ENCODE measurements around the gene MBD3L4. TPM values are rescaled to one million over a fixed set of nuclear protein-coding genes. Genes with fewer than 3 reads are reported as not detected.

MBD3L4 gene
- total and polyA plus RNA-seq, 2 of the 13 experiments (the other 11 are each of a cell fraction or from before 2014, with no cell fraction given) = not detected

- intact Hi-C loops (cut with micrococcal nuclease; ENCODE audit: unreplicated experiment) (no loop called here), in situ Hi-C loops (cut with HindIII; ENCODE audit: extremely low pct_ligation_motif_present, low pct_unique_long_range_greater_than_20kb) (no loop called here)
- DNase-seq (ENCODE audit: low spot score) (no peak), ATAC-seq (no peak), FAIRE-seq (no peak)
- no TSS peak for BruUV-seq (replicated peaks)
- Histone ChIP-seq H3K79me2 (ENCODE audit: insufficient read depth, low read length) (peaks cover 11% of the 10 kb centered on the region), H3K36me3 (replicated peaks in 1 of 2; ENCODE audit: control insufficient read depth in 1 of 2, insufficient read depth in 2 of 2, low read length in 2 of 2) (peaks cover 3 to 19% of the 10 kb centered on the region in 2 experiments; a peak in 4 of 5 replicates), H3K27me3 (ENCODE audit: control insufficient read depth in 1 of 2, insufficient read depth in 2 of 2, low read length in 2 of 2) (no peaks in the 10 kb centered on the region; a peak in 1 of 5 replicates), H3K4me1 (ENCODE audit: insufficient read depth, low read length) (peaks cover 14% of the 10 kb centered on the region), H3K4me2 (ENCODE audit: low read depth, low read length) (peak overlapping the region; percentile 74), H3K27ac (ENCODE audit: extremely low read length, insufficient read depth, low read length) (no peak overlapping the region), H3K9ac (ENCODE audit: insufficient read depth, low read depth, low read length) (no peak overlapping the region), H4K20me1 (ENCODE audit: insufficient read depth, low read length) (no peaks in the 10 kb centered on the region), H3K9me3 (ENCODE audit: low read length) (peaks cover 7% of the 10 kb centered on the region), H2AFZ (ENCODE audit: low read length) (peak overlapping the region; percentile 51), H3K4me3 (replicated peaks in 1 of 3; ENCODE audit: insufficient read depth in 1 of 3, low read depth in 2 of 3, low read length in 3 of 3) (peak overlapping the region; percentile 30 to 57 (median 30); a peak in 4 of 6 replicates)
- WGBS (ENCODE audit: low lambda C conversion rate) = 63% methylated on average over 5 of the region's 6 CpGs
- TF ChIP-seq ZNF24 (IDR thresholded peaks at IDR 0.05) (no peak), ZMYM3 (CRISPR knock-in tag; IDR thresholded peaks at IDR 0.05) (peak; percentile 54; the same call in 1 of the 2 replicates), ZNF121 (CRISPR knock-in tag; IDR thresholded peaks at IDR 0.05) (peak; percentile 62), BRF2 (CRISPR knock-in tag; IDR thresholded peaks at IDR 0.05) (no peak), MED8 (CRISPR knock-in tag; IDR thresholded peaks at IDR 0.05; ENCODE audit: insufficient replicate concordance) (no peak), ZNF138 (CRISPR knock-in tag; IDR thresholded peaks at IDR 0.05; ENCODE audit: low read depth) (no peak), KDM5A (IDR thresholded peaks at IDR 0.05; ENCODE audit: borderline replicate concordance, low read length) (no peak), ZNF839 (CRISPR knock-in tag; IDR thresholded peaks at IDR 0.05; ENCODE audit: borderline replicate concordance) (no peak), ZSCAN21 (CRISPR knock-in tag; IDR thresholded peaks at IDR 0.05; ENCODE audit: borderline replicate concordance) (0 out of 2 replicates have a peak, but pooled peaks have one; percentile 5)
- TF ChIP-seq, protein P1, sequence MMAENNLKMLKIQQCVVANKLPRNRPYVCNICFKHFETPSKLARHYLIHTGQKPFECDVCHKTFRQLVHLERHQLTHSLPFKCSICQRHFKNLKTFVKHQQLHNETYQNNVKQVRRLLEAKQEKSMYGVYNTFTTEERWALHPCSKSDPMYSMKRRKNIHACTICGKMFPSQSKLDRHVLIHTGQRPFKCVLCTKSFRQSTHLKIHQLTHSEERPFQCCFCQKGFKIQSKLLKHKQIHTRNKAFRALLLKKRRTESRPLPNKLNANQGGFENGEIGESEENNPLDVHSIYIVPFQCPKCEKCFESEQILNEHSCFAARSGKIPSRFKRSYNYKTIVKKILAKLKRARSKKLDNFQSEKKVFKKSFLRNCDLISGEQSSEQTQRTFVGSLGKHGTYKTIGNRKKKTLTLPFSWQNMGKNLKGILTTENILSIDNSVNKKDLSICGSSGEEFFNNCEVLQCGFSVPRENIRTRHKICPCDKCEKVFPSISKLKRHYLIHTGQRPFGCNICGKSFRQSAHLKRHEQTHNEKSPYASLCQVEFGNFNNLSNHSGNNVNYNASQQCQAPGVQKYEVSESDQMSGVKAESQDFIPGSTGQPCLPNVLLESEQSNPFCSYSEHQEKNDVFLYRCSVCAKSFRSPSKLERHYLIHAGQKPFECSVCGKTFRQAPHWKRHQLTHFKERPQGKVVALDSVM (CRISPR knock-in tag; IDR thresholded peaks at IDR 0.05) = peak; percentile 81
- TF ChIP-seq, protein P2, sequence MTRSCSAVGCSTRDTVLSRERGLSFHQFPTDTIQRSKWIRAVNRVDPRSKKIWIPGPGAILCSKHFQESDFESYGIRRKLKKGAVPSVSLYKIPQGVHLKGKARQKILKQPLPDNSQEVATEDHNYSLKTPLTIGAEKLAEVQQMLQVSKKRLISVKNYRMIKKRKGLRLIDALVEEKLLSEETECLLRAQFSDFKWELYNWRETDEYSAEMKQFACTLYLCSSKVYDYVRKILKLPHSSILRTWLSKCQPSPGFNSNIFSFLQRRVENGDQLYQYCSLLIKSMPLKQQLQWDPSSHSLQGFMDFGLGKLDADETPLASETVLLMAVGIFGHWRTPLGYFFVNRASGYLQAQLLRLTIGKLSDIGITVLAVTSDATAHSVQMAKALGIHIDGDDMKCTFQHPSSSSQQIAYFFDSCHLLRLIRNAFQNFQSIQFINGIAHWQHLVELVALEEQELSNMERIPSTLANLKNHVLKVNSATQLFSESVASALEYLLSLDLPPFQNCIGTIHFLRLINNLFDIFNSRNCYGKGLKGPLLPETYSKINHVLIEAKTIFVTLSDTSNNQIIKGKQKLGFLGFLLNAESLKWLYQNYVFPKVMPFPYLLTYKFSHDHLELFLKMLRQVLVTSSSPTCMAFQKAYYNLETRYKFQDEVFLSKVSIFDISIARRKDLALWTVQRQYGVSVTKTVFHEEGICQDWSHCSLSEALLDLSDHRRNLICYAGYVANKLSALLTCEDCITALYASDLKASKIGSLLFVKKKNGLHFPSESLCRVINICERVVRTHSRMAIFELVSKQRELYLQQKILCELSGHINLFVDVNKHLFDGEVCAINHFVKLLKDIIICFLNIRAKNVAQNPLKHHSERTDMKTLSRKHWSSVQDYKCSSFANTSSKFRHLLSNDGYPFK (CRISPR knock-in tag; IDR thresholded peaks at IDR 0.05; ENCODE audit: borderline replicate concordance) = no peak
- ChIA-PET CTCF (ENCODE audit: low intra/inter-chr PET ratio, low total read pairs) (no interaction called here), POLR2A (interaction anchor here (0.7 to 1.5 kb wide), 11 partner anchors 16 to 592 kb away, joined by 3 to 32 read pairs (median 4); partner anchors contain the start of genes MCOLN1 and TNFSF9)
Observed at GRCh38 chr19:7068599-7068998, 28.6 kb upstream of the MBD3L4 start.
